GM20000 (cell line): Measurements from ENCODE around the gene PSMB2.
"Not testable (repeated sequence)": the region's sequence is repeated elsewhere in the genome, so short reads cannot be mapped to it uniquely, and the experiment has no call there.

ENCODE experiments used
- DNase-seq: peaks from one replicate; pipeline ENCODE4 v3.0.0; 2012; ENCODE audit warnings: low spot score
- CTCF ChIP-seq: IDR thresholded peaks from 2 replicates; pipeline ENCODE4 v1.5.1; 2012; ENCODE audit warnings: mild to moderate bottlenecking, control low read depth; ENCODE audit errors: extremely low read depth, missing control alignments

PSMB2 gene

GRCh38 chr1:35588197-35588910 is 53.0 kb downstream of the PSMB2 start:
- DNase-seq: no peak
- no peak for TF ChIP-seq CTCF

- no peak for DNase-seq
- no peak for TF ChIP-seq CTCF
Measured at GRCh38 chr1:35587736-35588135, 53.6 kb downstream of the PSMB2 start.

GRCh38 chr1:35586808-35587207 is 54.5 kb downstream of the PSMB2 start:
- no peak for DNase-seq
- TF ChIP-seq CTCF: no peak

- DNase-seq: not testable (repeated sequence)
Measured at GRCh38 chr1:35585805-35586204, 55.5 kb downstream of the PSMB2 start.

GRCh38 chr1:35585281-35585680 is 56.0 kb downstream of the PSMB2 start:
- no peak for DNase-seq
- no peak for TF ChIP-seq CTCF

- not testable (repeated sequence) for DNase-seq
Measured at GRCh38 chr1:35581621-35582020, 59.7 kb downstream of the PSMB2 start.

- no peak for TF ChIP-seq CTCF
- no peak for DNase-seq
Measured at GRCh38 chr1:35580949-35581388, 60.4 kb downstream of the PSMB2 start.

GRCh38 chr1:35577071-35577998 is 64.0 kb downstream of the PSMB2 start:
- peak; percentile 80 for DNase-seq

GRCh38 chr1:35576766-35577070 is 64.6 kb downstream of the PSMB2 start:
- DNase-seq: not testable (repeated sequence)

More at GRCh38 chr1:35577071-35577998, 64.0 kb downstream of the PSMB2 start:
- no peak for TF ChIP-seq CTCF
